ENCODE results near the gene LMAN1L.

Gene LMAN1L

GRCh38 chr15:74809956-74810355 is 2.7 kb upstream of the LMAN1L start:
- 0 out of 20 replicates have a peak, but pooled peaks cover 0 to 7% (median 0%) of the 10 kb centered on the region in 10 experiments for H3K4me1 ChIP-seq
- peaks cover 0 to 8% (median 4%) of the 10 kb centered on the region in 11 experiments; a peak in 17 of 22 replicates for H3K36me3 ChIP-seq
- H3K27me3 ChIP-seq, result no peaks in the 10 kb centered on the region
- no peak overlapping the region for H3K4me3 ChIP-seq
- no peak overlapping the region for H3K4me2 ChIP-seq
- peaks cover 0 to 35% (median 0%) of the 10 kb centered on the region in 11 experiments; a peak in 5 of 22 replicates for H4K20me1 ChIP-seq
- H3K27ac ChIP-seq, result no peak overlapping the region
- H3K9me3 ChIP-seq (replicated peaks in 1 of 11), result no peaks in the 10 kb centered on the region
- no peak overlapping the region for H3K9ac ChIP-seq
- TF ChIP-seq Cebpa-rat (IDR thresholded peaks at IDR 0.05), result no peak

GRCh38 chr15:74815121-74815934 is 2.7 kb downstream of the LMAN1L start:
- Histone ChIP-seq H3K27me3 (no peaks in the 10 kb centered on the region), H3K9ac (peak overlapping the region in 3 of 11 experiments; percentile 14 to 55 (median 36); a peak in 5 of 22 replicates), H4K20me1 (0 out of 22 replicates have a peak, but pooled peaks cover 0 to under 1% (median 0%) of the 10 kb centered on the region in 11 experiments), H3K4me2 (peak overlapping the region in 2 of 11 experiments; percentile 24 to 34; a peak in 5 of 22 replicates), H3K9me3 (replicated peaks in 1 of 11) (no peaks in the 10 kb centered on the region), H3K4me3 (no peak overlapping the region), H3K36me3 (no peaks in the 10 kb centered on the region), H3K4me1 (peaks cover 18 to 45% (median 24%) of the 10 kb centered on the region in 10 experiments), H3K27ac (no peak overlapping the region)
- TF ChIP-seq Cebpa-rat (IDR thresholded peaks at IDR 0.05), result no peak

GRCh38 chr15:74815961-74816360 is 3.3 kb downstream of the LMAN1L start:
- TF ChIP-seq Cebpa-rat (IDR thresholded peaks at IDR 0.05), result no peak
- H3K27me3 ChIP-seq, result no peaks in the 10 kb centered on the region
- peak overlapping the region in 2 of 11 experiments; percentile 36 to 55; a peak in 3 of 22 replicates for H3K9ac ChIP-seq
- H3K36me3 ChIP-seq, result no peaks in the 10 kb centered on the region
- peak overlapping the region in 2 of 11 experiments; percentile 24 to 34; a peak in 3 of 22 replicates for H3K4me2 ChIP-seq
- H3K27ac ChIP-seq, result no peak overlapping the region
- H3K9me3 ChIP-seq (replicated peaks in 1 of 11), result no peaks in the 10 kb centered on the region
- H3K4me1 ChIP-seq, result peaks cover 24 to 52% (median 30%) of the 10 kb centered on the region in 10 experiments
- H4K20me1 ChIP-seq, result peaks cover 0 to 6% (median 0%) of the 10 kb centered on the region in 11 experiments; a peak in 1 of 22 replicates
- no peak overlapping the region for H3K4me3 ChIP-seq

- Histone ChIP-seq H3K4me2 (peak overlapping the region in 1 of 11 experiments; percentile 64; a peak in 1 of 22 replicates), H3K4me3 (no peak overlapping the region), H3K27me3 (no peaks in the 10 kb centered on the region), H4K20me1 (peaks cover 0 to 12% (median 0%) of the 10 kb centered on the region in 11 experiments; a peak in 1 of 22 replicates), H3K36me3 (no peaks in the 10 kb centered on the region), H3K4me1 (peaks cover 32 to 60% (median 39%) of the 10 kb centered on the region in 10 experiments), H3K9me3 (replicated peaks in 1 of 11) (no peaks in the 10 kb centered on the region), H3K27ac (no peak overlapping the region), H3K9ac (no peak overlapping the region)
- TF ChIP-seq Cebpa-rat (IDR thresholded peaks at IDR 0.05), result no peak
Observed at GRCh38 chr15:74816624-74817369, 4.2 kb downstream of the LMAN1L start.

GRCh38 chr15:74817370-74817737 is 4.7 kb downstream of the LMAN1L start:
- H3K9me3 ChIP-seq (replicated peaks in 1 of 11), result no peaks in the 10 kb centered on the region
- H3K4me2 ChIP-seq, result peak overlapping the region in 3 of 11 experiments; percentile 56 to 81 (median 64); a peak in 2 of 22 replicates
- H3K4me3 ChIP-seq, result no peak overlapping the region
- H4K20me1 ChIP-seq, result peaks cover 0 to 12% (median 0%) of the 10 kb centered on the region in 11 experiments; a peak in 1 of 22 replicates
- no peaks in the 10 kb centered on the region for H3K27me3 ChIP-seq
- TF ChIP-seq Cebpa-rat (IDR thresholded peaks at IDR 0.05), result no peak
- H3K9ac ChIP-seq, result no peak overlapping the region
- peaks cover 36 to 64% (median 41%) of the 10 kb centered on the region in 10 experiments for H3K4me1 ChIP-seq
- H3K36me3 ChIP-seq, result no peaks in the 10 kb centered on the region
- no peak overlapping the region for H3K27ac ChIP-seq

- no peak for TF ChIP-seq Cebpa-rat (IDR thresholded peaks at IDR 0.05)
- 0 out of 22 replicates have a peak, but pooled peaks cover 0 to 1% (median 0%) of the 10 kb centered on the region in 11 experiments for H3K27me3 ChIP-seq
- peak overlapping the region in 2 of 11 experiments; percentile 56 to 62; a peak in 4 of 22 replicates for H3K9ac ChIP-seq
- H3K4me1 ChIP-seq, result peaks cover 36 to 73% (median 47%) of the 10 kb centered on the region in 10 experiments
- H4K20me1 ChIP-seq, result peaks cover 0 to 12% (median 0%) of the 10 kb centered on the region in 11 experiments; a peak in 3 of 22 replicates
- H3K9me3 ChIP-seq (replicated peaks in 1 of 11), result no peaks in the 10 kb centered on the region
- no peak overlapping the region for H3K4me3 ChIP-seq
- peak overlapping the region; percentile 63 to 77 (median 69); a peak in 21 of 22 replicates for H3K4me2 ChIP-seq
- H3K36me3 ChIP-seq, result no peaks in the 10 kb centered on the region
- H3K27ac ChIP-seq, result peak overlapping the region in 5 of 11 experiments; percentile 11 to 75 (median 59); a peak in 7 of 22 replicates
Observed at GRCh38 chr15:74820056-74820455, 7.4 kb downstream of the LMAN1L start.

GRCh38 chr15:74821091-74821789 is 8.6 kb downstream of the LMAN1L start:
- H3K4me2 ChIP-seq, result peak overlapping the region; percentile 63 to 77 (median 69)
- H3K9me3 ChIP-seq (replicated peaks in 1 of 11), result no peaks in the 10 kb centered on the region
- TF ChIP-seq Cebpa-rat (IDR thresholded peaks at IDR 0.05), result peak in 4 of 11 experiments; percentile 17 to 81 (median 62); a peak in 6 of 22 replicates
- peaks cover 0 to 12% (median 0%) of the 10 kb centered on the region in 11 experiments; a peak in 3 of 22 replicates for H4K20me1 ChIP-seq
- peak overlapping the region in 9 of 11 experiments; percentile 2 to 75 (median 45); a peak in 12 of 22 replicates for H3K27ac ChIP-seq
- peak overlapping the region in 6 of 11 experiments; percentile 18 to 62 (median 33); a peak in 8 of 22 replicates for H3K9ac ChIP-seq
- H3K4me1 ChIP-seq, result peaks cover 36 to 64% (median 47%) of the 10 kb centered on the region in 10 experiments
- no peak overlapping the region; a peak in 1 of 20 replicates for H3K4me3 ChIP-seq
- no peaks in the 10 kb centered on the region for H3K36me3 ChIP-seq
- H3K27me3 ChIP-seq, result peaks cover 0 to 4% (median 0%) of the 10 kb centered on the region in 11 experiments; a peak in 2 of 22 replicates

GRCh38 chr15:74821790-74822158 is 9.1 kb downstream of the LMAN1L start:
- Histone ChIP-seq H3K9ac (peak overlapping the region in 3 of 11 experiments; percentile 28 to 62 (median 61); a peak in 4 of 22 replicates), H4K20me1 (peaks cover 0 to 12% (median 0%) of the 10 kb centered on the region in 11 experiments; a peak in 4 of 22 replicates), H3K27ac (peak overlapping the region in 5 of 11 experiments; percentile 21 to 74 (median 59); a peak in 7 of 22 replicates), H3K36me3 (no peaks in the 10 kb centered on the region), H3K4me3 (no peak overlapping the region), H3K4me2 (peak overlapping the region; percentile 63 to 77 (median 69)), H3K27me3 (peaks cover 0 to 6% (median 0%) of the 10 kb centered on the region in 11 experiments; a peak in 6 of 22 replicates), H3K9me3 (replicated peaks in 1 of 11) (no peaks in the 10 kb centered on the region), H3K4me1 (peaks cover 36 to 64% (median 47%) of the 10 kb centered on the region in 10 experiments)
- TF ChIP-seq Cebpa-rat (IDR thresholded peaks at IDR 0.05), result no peak
